Fibroblast of mammary gland (primary cell): ENCODE data around the gene MED15.

ENCODE experiments used
- DNase-seq: peaks from one replicate; pipeline ENCODE4 v3.0.0-alpha.2; 2010; ENCODE audit warnings: low read depth
- H3K4me3 ChIP-seq: 2 replicates; pipeline ENCODE4 v1.5.1; 2011; ENCODE audit warnings: low read depth, mild to moderate bottlenecking, low read length, moderate library complexity; ENCODE audit not compliant: control insufficient read depth
- TF ChIP-seq, protein P1 (sequence below): conservative IDR thresholded peaks from 2 replicates; pipeline ENCODE4 v1.5.1; 2011; ENCODE audit warnings: low read depth, low read length, inconsistent platforms; ENCODE audit not compliant: control insufficient read depth, insufficient read depth

MED15 gene

DNA sequence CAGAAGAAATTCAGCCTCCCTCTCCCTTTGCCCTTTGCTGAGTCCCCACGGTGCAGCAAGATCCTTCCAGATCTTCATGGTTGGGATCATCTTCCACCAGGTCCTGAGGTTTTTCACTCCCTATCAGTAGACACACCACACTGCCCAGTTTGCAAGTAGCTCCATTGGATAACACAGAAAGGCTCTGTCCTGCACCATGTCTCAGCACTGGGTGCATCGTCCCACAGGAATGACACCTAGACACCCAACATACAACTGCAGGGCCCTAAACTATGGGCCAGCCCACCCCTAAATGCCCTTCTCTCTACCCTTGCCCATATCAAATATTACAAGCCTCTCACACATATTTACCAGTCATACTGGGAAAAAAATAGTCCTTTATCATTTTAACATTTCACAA is 21.2 kb upstream of the MED15 start:
- DNase-seq: no peak
- TF ChIP-seq, protein P1, sequence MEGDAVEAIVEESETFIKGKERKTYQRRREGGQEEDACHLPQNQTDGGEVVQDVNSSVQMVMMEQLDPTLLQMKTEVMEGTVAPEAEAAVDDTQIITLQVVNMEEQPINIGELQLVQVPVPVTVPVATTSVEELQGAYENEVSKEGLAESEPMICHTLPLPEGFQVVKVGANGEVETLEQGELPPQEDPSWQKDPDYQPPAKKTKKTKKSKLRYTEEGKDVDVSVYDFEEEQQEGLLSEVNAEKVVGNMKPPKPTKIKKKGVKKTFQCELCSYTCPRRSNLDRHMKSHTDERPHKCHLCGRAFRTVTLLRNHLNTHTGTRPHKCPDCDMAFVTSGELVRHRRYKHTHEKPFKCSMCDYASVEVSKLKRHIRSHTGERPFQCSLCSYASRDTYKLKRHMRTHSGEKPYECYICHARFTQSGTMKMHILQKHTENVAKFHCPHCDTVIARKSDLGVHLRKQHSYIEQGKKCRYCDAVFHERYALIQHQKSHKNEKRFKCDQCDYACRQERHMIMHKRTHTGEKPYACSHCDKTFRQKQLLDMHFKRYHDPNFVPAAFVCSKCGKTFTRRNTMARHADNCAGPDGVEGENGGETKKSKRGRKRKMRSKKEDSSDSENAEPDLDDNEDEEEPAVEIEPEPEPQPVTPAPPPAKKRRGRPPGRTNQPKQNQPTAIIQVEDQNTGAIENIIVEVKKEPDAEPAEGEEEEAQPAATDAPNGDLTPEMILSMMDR: no peak
- H3K4me3 ChIP-seq: no peak overlapping the region

DNA sequence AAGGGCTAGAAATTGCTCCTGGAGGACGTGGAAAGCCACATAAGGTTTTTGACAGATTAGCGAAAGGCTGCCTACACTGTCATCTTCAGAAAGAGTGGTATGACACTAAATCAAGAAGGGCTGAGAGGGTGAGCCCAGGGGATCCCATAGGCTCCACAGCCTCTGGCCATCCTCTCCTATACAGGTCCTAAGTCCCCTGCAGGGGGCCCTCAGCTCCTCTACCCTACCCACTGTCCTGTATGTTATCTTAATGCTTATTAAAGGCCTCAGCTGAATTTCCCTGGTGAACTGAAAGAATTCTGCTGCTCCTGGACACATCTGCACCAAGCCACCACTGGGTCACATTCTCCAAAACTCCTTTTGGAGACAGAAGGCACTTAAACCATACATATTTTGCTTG is 19.7 kb upstream of the MED15 start:
- no peak for DNase-seq
- TF ChIP-seq, protein P1: no peak

DNA sequence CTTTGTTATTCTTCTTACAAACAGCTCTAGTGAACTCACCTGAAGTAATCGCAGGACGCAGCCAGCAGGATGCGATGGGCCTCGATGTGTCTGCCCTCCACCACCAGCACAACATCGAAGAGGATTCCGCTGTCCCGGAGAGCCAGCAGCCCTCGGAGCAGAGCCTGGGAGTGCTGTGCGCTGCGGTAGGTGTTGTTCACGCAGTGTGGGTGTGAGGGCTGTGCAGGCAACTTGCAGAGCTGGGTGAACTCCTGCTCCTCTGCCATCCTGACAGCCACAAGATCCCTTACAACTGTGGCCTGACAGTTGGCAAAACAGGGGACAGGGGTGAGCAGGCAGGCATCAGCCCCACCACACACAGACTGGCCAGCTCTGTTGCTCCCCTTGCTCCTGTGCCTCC is 18.5 kb upstream of the MED15 start:
- TF ChIP-seq, protein P1: no peak
- no peak overlapping the region for H3K4me3 ChIP-seq
- no peak for DNase-seq

More for the DNA sequence above, 19.7 kb upstream of the MED15 start:
- H3K4me3 ChIP-seq: no peak overlapping the region

DNA sequence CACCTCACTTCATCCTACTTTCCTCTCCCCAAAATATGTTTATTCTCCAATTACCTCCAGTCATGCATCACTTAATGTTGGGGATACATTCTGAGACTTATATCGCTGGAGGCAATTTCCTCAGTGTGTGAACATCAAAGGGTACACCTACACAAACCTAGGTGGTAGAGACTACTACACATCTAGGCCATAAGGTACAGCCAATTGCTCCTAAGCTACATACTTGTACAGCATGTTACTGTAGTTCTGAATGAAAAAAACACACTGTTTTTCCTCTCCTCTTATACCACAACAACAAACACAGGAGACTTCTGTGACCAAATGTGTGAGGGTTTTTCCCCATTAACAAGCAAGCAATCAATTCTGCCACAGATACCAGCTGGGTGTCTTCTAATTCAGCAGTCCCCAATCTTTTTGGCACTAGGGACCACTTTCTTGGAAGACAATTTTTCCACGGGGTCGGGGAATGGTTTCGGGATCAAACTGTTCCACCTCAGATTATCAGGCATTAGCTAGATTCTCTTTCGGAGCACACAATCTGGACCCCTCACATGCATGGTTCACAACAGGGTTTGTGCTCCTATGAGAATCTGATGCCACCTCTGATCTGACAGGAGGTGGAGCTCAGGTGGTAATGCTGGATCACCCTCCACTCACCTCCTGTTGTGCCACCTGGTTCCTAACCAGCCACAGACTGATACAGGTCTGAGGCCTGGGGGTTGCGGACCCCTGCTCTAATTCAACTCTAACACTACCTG is 17.0 kb upstream of the MED15 start:
- H3K4me3 ChIP-seq: no peak overlapping the region
- no peak for DNase-seq
- TF ChIP-seq, protein P1: no peak

DNA sequence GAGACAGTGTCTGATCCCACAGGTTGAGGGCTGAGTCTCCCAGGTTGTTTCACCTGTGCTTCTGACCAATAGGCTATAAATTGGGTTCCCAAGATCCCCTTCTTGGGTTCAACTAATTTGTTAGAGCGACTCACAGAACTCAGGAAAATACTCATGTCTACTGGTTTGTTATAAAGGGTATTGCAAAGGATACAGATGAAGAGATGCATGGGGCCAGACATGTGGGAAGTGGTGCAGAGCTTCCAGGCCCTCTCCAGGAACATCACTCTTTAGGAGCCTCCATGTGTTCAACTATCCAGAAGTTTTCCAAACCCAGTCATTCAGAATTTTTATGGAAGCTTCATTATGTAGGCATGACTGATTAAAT is 16.5 kb upstream of the MED15 start:
- no peak overlapping the region for H3K4me3 ChIP-seq
- DNase-seq: no peak
- TF ChIP-seq, protein P1: no peak

DNA sequence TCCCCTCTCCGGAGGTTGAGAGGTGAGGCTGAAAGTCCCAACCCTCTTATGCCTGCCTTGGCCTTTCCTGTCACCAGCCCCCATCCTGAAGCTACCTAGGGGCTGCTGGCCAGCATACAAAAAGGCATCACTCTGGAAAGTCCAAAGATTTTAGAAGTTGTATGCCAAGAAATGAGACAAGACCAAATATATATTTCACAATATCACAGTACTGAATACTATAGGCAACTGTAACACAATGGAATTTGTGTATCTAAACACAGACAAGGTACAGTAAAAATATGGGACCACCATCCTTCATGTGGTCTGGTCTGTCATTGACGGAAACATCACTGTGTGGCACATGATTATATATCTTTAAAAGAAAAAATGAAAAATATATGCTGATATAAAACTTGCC is 16.1 kb upstream of the MED15 start:
- DNase-seq: no peak
- no peak overlapping the region for H3K4me3 ChIP-seq
- TF ChIP-seq, protein P1: no peak
